NCI-H2171 treated with DMSO at 0.1 percent for 48 hours (cell line): ENCODE results near the gene FOLH1.
"Not testable (repeated sequence)": the region's sequence is repeated elsewhere in the genome, so short reads cannot be mapped to it uniquely, and the experiment has no call there.

Source experiments
- DNase-seq: peaks from one replicate; lab custom pipeline; 2025; lab: John Stamatoyannopoulos, UW

FOLH1 gene

GRCh38 chr11:49208006-49208721, at the start of gene FOLH1:
Gene FOLH1, minus strand, starts transcription at chr11:49208602. Its CDS starts 193 bp downstream, at chr11:49208409.
- no peak for DNase-seq

- not testable (repeated sequence) for DNase-seq
Observed at GRCh38 chr11:49255148-49255547, 46.7 kb upstream of the FOLH1 start.

- not testable (repeated sequence) for DNase-seq
Observed at GRCh38 chr11:49251212-49251611, 42.8 kb upstream of the FOLH1 start.

- DNase-seq, result not testable (repeated sequence)
Observed at GRCh38 chr11:49250398-49251115, 42.2 kb upstream of the FOLH1 start.

GRCh38 chr11:49249363-49249762, 41.0 kb upstream of the FOLH1 start:
- DNase-seq, result not testable (repeated sequence)

- not testable (repeated sequence) for DNase-seq
Observed at GRCh38 chr11:49233685-49234084, 25.3 kb upstream of the FOLH1 start.

- DNase-seq, result not testable (repeated sequence)
Observed at GRCh38 chr11:49233019-49233418, 24.6 kb upstream of the FOLH1 start.

GRCh38 chr11:49231725-49232124, 23.3 kb upstream of the FOLH1 start:
- DNase-seq, result not testable (repeated sequence)

- DNase-seq, result not testable (repeated sequence)
Observed at GRCh38 chr11:49230534-49230933, 22.1 kb upstream of the FOLH1 start.

- DNase-seq, result not testable (repeated sequence)
Observed at GRCh38 chr11:49230001-49230400, 21.6 kb upstream of the FOLH1 start.

GRCh38 chr11:49229136-49229535, 20.7 kb upstream of the FOLH1 start:
- not testable (repeated sequence) for DNase-seq

GRCh38 chr11:49225255-49225785, 16.9 kb upstream of the FOLH1 start:
- DNase-seq, result not testable (repeated sequence)

- DNase-seq, result no peak
Observed at GRCh38 chr11:49221112-49221511, 12.7 kb upstream of the FOLH1 start.

GRCh38 chr11:49213026-49213560, 4.7 kb upstream of the FOLH1 start:
- no peak for DNase-seq

GRCh38 chr11:49206999-49207398, 1.4 kb downstream of the FOLH1 start:
- not testable (repeated sequence) for DNase-seq

GRCh38 chr11:49202287-49202976, 6.0 kb downstream of the FOLH1 start:
- no peak for DNase-seq

GRCh38 chr11:49196775-49197174, 11.6 kb downstream of the FOLH1 start:
- not testable (repeated sequence) for DNase-seq

- DNase-seq, result not testable (repeated sequence)
Observed at GRCh38 chr11:49196002-49196401, 12.4 kb downstream of the FOLH1 start.

GRCh38 chr11:49190287-49190686, 18.1 kb downstream of the FOLH1 start:
- DNase-seq, result not testable (repeated sequence)

GRCh38 chr11:49186225-49186624, 22.2 kb downstream of the FOLH1 start:
- DNase-seq, result not testable (repeated sequence)

- DNase-seq, result not testable (repeated sequence)
Observed at GRCh38 chr11:49185597-49185996, 22.8 kb downstream of the FOLH1 start.

- DNase-seq, result not testable (repeated sequence)
Observed at GRCh38 chr11:49184756-49185155, 23.6 kb downstream of the FOLH1 start.
